AG09319 (cell line): ENCODE measurements around the gene RLN3.
"Not testable (repeated sequence)": the region's sequence is repeated elsewhere in the genome, so short reads cannot be mapped to it uniquely, and the experiment has no call there.

Source experiments
- DNase-seq: peaks from one replicate; pipeline ENCODE4 v3.0.0-alpha.2; 2010; ENCODE audit warnings: low read depth; ENCODE audit errors: extremely low read depth
- TF ChIP-seq, protein P1 (sequence below): IDR thresholded peaks from 2 replicates; pipeline ENCODE4 v1.5.1; 2011; ENCODE audit warnings: low read depth, mild to moderate bottlenecking, inconsistent platforms, low read length, moderate library complexity

The RLN3 gene

DNA sequence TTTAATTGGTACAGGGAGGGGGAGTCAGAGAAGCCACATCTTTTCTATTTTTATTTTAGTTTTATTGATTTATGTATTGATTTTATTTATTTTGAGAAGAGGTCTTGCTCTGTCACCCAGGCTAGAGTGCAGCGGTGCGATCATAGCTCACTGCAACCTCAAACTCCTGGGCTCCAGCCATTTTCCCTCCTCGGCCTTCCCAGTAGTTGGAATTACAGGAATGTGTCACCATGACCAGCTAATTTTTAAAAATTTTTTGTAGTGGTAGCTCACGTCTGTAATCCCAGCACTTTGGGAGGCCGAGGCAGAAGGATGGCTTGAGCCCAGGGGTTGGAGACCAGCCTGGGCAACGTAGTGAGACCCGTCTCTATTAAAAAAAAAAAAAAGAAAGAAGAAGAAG lies 7.8 kb downstream of the RLN3 start:
- TF ChIP-seq, protein P1, sequence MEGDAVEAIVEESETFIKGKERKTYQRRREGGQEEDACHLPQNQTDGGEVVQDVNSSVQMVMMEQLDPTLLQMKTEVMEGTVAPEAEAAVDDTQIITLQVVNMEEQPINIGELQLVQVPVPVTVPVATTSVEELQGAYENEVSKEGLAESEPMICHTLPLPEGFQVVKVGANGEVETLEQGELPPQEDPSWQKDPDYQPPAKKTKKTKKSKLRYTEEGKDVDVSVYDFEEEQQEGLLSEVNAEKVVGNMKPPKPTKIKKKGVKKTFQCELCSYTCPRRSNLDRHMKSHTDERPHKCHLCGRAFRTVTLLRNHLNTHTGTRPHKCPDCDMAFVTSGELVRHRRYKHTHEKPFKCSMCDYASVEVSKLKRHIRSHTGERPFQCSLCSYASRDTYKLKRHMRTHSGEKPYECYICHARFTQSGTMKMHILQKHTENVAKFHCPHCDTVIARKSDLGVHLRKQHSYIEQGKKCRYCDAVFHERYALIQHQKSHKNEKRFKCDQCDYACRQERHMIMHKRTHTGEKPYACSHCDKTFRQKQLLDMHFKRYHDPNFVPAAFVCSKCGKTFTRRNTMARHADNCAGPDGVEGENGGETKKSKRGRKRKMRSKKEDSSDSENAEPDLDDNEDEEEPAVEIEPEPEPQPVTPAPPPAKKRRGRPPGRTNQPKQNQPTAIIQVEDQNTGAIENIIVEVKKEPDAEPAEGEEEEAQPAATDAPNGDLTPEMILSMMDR, result no peak
- no peak for DNase-seq

GRCh38 chr19:14039181-14039580 lies 11.2 kb downstream of the RLN3 start:
- DNase-seq, result no peak
- TF ChIP-seq, protein P1, result no peak

DNA sequence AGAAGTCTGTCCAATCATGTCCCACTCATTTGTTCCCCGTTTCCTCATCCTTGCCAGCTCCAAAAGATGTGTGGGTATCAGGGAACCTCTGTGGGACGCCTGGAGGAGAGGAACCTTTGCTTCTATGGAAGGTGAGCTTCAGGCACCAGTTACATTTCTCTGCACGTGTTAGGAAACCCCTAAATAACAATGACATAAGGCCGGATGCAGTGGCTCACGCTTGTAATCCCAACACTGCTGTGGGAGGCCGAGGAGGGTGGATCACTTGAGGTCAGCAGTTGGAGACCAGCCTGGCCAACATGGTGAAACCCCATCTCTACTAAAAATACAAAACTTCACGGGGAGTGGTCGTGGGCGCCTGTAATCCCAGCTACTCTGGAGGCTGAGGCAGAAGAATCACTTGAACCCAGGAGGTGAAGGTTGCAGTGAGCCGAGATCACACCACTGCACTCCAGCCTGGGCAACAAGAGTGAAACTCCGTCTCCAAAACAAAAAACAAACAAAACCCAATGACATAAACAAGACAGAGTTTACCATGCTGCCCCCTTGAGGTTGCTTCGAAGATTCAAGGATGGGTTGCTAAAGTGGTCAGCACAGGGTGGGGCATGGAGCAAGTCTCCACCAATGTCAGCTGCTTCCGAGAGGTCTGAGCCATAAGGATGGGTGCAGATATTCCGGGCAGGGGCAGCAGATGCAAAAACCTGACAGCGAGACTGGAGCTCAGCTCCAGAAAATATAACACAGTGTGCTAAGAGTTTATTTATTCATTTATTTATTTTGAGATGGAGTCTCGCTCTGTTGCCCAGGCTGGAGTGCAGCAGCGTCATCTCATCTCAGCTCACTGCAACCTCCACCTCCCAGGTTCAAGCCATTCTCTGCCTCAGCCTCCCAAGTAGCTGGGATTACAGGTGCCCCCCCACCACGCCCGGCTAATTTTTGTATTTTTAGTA lies 15.0 kb downstream of the RLN3 start:
- peak; percentile 48 for DNase-seq
- TF ChIP-seq, protein P1, result peak; percentile 59

DNA sequence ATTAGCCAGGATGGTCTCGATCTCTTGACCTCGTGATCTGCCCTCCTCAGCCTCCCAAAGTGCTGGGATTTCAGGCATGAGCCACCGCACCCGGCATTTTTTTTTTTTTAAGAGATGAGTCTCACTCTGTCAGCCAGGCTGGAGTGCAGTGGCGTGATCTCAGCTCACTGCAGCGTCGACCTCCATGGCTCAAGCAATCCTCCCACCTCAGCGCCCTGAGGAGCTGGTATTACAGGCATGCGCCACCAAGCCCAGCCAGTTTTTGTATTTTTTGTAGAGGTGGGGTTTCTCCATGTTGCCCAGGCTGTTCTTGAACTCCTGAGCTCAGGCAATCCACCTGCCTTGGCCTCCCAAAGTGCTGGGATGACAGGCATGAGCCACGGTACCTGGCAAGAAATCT lies 19.9 kb downstream of the RLN3 start:
- DNase-seq, result not testable (repeated sequence)

DNA sequence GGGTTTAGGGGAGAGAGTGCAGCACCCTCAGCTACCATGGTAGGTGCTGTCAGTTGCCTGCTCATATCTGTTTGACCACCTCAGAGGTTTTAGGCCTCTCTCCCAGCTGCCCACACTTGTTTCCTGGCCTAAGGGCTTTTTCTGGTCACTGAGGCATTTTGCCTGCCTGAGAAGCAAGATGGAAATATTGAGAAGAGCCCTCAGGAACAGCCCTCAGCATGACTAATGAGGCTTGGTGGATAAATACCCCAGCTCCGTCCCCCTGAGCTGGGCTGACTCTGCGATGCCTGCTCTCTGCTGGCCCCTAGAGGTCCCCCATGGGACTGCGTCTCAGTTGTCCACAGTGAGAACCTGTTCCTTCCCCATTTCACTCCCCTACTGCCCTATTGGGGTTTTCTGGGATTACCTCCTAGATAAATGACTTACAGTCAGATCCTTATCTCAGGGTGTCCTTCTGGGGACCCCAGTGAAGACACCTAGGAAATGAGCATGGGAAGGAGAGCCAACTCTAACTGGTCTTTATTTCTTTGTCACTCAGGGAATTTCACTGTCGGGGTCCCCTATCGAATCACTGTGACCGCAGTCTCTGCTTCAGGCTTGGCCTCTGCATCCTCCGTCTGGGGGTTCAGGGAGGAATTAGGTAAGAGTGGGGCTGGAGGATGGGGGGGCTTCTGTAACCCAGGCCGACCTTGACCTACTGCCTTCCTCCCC lies 20.6 kb downstream of the RLN3 start:
- TF ChIP-seq, protein P1, result peak; percentile 81
- DNase-seq, result no peak

DNA sequence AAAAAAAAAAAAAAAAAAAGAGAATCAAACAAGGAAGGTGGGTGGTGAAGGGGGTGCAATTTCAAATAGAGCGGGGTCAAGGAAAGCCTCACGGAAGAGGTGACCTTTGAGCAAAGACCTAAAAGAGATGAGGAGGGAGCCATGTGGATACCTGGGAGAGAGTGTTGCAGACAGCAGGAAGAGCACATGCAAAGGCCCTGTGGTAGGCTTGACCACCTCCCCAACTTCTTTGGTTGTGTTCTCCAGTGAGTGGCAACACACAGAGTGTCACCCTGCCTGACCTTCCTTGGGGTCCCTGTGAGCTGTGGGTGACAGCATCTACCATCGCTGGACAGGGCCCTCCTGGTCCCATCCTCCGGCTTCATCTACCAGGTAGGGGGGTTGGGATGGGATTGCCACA lies 22.6 kb downstream of the RLN3 start:
- TF ChIP-seq, protein P1, result no peak
- no peak for DNase-seq

DNA sequence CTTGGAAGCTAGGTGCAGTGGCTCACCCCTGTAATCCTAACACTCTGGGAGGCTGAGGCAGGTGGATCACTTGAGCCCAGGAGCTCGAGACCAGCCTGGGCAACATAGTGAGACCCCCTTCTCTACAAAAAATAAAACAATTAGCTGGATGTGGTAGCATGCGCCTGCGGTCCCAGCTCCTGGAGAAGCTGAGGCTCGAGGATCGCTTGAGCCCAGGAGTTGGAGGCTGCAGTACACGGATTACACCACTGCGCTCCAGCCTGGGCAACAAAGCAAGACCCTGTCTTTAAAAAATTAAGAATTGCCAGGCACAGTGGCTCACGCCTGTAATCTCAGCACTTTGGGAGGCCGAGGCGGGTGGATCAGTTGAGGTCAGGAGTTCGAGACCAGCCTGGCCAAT lies 23.0 kb downstream of the RLN3 start:
- not testable (repeated sequence) for DNase-seq

DNA sequence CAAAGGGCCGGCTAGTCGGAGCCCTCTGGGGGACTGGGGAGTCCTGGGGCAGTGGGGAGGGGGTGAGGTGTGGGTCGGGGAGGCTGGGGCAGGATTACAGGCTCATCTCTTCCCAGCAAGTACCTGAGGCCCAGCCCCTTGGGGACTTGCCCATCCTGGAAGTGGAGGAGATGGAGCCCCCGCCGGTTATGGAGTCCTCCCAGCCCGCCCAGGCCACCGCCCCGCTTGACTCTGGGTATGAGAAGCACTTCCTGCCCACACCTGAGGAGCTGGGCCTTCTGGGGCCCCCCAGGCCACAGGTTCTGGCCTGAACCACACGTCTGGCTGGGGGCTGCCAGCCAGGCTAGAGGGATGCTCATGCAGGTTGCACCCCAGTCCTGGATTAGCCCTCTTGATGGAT lies 24.0 kb downstream of the RLN3 start:
- TF ChIP-seq, protein P1, result no peak
- DNase-seq, result no peak
